Activated naive CD8-positive, alpha-beta T cell treated with anti-CD3 and anti-CD28 coated beads, Interleukin-2, amount 50 U/mL, for 24 hours (primary cell): ENCODE results near the gene ARHGAP42.

ENCODE experiments used
- ATAC-seq: fragments of 150-1000 bp; cut with Tn5 transposase; one replicate; pipeline ENCODE4 v1.10.0; 2021
- DNase-seq: peaks from one replicate; pipeline ENCODE4 v3.0.0; 2021
- H3K27ac Mint-ChIP-seq: one replicate; pipeline ENCODE4 v1.8.0; 2021; ENCODE audit warnings: mild to moderate bottlenecking, mixed read lengths
- H3K27me3 Mint-ChIP-seq: one replicate; pipeline ENCODE4 v1.8.0; 2021; ENCODE audit warnings: mixed read lengths
- H3K36me3 Mint-ChIP-seq: one replicate; pipeline ENCODE4 v1.8.0; 2021; ENCODE audit warnings: low read depth, mixed read lengths
- H3K4me1 Mint-ChIP-seq: one replicate; pipeline ENCODE4 v1.8.0; 2021; ENCODE audit warnings: mixed read lengths
- H3K4me3 Mint-ChIP-seq: one replicate; pipeline ENCODE4 v1.8.0; 2021; ENCODE audit warnings: mild to moderate bottlenecking, moderate library complexity, mixed read lengths
- H3K9me3 Mint-ChIP-seq: one replicate; pipeline ENCODE4 v1.8.0; 2021; ENCODE audit warnings: mixed read lengths

ARHGAP42 gene

DNA sequence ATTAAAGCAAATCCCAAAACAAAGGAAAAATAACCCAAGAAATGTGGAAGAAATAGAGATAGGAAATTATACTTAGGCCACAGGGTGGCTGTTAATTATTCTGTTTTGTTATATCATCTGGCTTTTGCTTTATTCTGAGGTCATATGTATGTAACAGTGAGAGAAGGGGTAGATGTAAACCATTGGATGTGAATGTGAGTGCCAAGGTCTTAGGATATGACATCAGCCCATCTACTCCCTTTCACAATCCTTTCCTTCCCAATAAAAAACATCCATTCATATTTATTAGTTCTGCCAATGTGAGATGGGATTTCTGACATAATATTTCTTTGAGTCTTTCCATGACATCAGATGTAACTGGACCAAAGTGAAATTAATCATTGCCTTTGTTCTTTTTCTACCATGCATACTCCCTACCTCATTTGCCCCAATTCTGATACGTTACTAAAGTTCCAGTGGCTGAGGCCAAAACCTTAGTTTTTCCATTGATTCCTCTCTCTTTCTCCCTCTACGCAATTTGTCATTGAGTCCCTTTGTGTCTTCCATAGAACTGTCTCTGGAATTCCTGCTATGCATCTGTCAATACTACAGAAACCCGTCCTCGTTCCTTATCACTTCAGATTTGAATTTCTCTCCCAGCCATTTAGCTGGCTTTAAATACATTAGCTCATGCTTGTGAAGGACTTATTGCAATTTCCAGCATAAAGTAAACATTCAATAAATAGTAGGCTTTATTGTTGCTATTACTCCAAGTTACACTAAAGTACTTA, 170.3 kb downstream of the ARHGAP42 start:
- no peak for ATAC-seq
- Mint-ChIP-seq H3K9me3 (no peaks in the 10 kb centered on the region), H3K27me3 (no peaks in the 10 kb centered on the region), H3K4me3 (no peak overlapping the region), H3K36me3 (no peaks in the 10 kb centered on the region), H3K4me1 (no peaks in the 10 kb centered on the region), H3K27ac (no peak overlapping the region)
- DNase-seq, result no peak

DNA sequence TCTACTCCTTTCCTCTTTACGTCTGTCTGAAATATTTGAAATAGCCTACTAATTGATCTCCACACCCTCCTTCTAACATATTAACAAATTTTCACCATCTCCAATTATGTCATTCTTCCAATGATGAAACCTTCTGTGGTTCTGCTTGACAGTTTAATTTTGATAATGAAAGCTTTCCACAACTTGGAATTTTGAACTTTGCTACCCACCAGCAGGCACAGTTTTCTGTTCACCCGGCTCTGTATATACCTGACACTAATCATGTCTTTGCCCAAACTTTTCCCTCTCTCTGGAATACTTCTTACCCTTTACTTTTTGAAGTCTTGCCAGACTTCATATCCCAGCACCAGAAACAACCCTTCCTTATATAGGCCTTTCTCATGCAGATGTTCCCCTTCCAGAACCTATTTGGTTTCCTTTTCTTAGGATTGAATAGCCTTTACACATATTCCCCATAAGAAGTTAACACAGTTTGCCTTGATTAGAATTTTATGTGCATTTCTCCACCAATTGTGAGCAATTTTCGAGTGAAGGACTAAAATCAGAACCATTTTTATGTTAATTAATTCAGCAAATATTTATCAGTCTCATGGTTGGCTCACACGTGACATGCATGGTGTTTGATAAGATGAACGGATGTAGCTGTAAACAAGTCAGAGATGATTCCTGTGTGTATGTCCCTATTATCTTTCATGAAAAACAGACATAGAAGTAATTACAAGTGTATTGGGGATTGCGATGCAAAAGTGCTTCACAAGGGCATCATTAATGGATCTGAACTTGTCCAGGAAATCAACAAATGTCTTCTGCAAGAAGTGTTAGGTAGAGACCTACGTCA, 173.4 kb downstream of the ARHGAP42 start:
- no peak for ATAC-seq

DNA sequence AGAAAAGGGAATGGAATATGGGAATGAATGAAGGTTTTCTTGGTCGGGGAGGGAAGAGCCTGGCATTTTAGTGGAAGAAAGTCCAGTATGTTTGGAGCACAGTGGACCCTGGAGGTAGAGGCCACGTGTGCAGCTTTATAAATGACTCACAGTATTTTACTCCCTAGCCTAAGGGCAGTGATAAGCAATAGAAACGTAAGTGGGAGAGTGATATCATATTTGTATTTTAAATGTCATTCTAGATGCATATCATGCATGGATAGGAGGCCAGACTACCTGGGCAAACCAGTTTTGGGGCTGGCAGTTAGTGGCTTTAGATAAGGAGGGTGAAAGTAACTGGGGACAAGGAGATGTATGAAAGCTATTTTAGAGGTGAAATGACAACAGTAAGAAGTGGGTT, 174.1 kb downstream of the ARHGAP42 start:
- Mint-ChIP-seq H3K27me3 (no peaks in the 10 kb centered on the region), H3K36me3 (no peaks in the 10 kb centered on the region), H3K9me3 (no peaks in the 10 kb centered on the region), H3K4me1 (peaks cover 2% of the 10 kb centered on the region), H3K4me3 (no peak overlapping the region), H3K27ac (no peak overlapping the region)
- ATAC-seq, result no peak
- DNase-seq, result no peak

More for the DNA sequence above, 173.4 kb downstream of the ARHGAP42 start:
- no peak for DNase-seq
- H3K27me3 Mint-ChIP-seq, result no peaks in the 10 kb centered on the region
- no peak overlapping the region for H3K4me3 Mint-ChIP-seq
- H3K27ac Mint-ChIP-seq, result no peak overlapping the region
- H3K36me3 Mint-ChIP-seq, result no peaks in the 10 kb centered on the region
- H3K4me1 Mint-ChIP-seq, result no peaks in the 10 kb centered on the region
- no peaks in the 10 kb centered on the region for H3K9me3 Mint-ChIP-seq

DNA sequence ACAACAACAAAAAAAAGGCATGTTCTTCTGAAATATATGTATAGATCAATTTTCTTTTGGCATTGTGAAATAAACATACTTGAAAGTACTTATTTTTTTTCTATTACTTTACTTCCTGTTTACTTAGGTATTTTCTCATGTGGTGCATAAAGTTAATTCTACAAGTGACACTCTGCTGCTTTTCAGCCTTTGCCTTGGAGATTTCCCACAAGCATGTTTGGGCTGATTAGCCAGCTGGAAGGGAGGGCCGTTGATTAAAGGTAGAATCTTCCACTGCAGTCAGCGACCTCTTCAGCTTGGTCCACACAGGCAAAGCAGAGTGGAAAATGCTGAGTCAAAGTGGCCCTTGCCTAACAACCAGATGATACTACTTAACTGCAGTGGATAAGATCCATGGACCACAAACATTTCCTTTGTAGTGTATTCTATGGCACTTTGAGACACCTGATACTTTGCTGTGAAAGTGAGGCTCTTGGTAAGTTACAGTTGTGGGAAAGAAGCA, 176.0 kb downstream of the ARHGAP42 start:
- H3K36me3 Mint-ChIP-seq, result no peaks in the 10 kb centered on the region
- H3K27ac Mint-ChIP-seq, result no peak overlapping the region
- H3K9me3 Mint-ChIP-seq, result no peaks in the 10 kb centered on the region
- no peaks in the 10 kb centered on the region for H3K27me3 Mint-ChIP-seq
- DNase-seq (no peak), ATAC-seq (no peak)
- H3K4me1 Mint-ChIP-seq, result peaks cover 2% of the 10 kb centered on the region
- H3K4me3 Mint-ChIP-seq, result no peak overlapping the region

GRCh38 chr11:100865443-100866065, 178.5 kb downstream of the ARHGAP42 start:
- H3K36me3 Mint-ChIP-seq, result no peaks in the 10 kb centered on the region
- no peak overlapping the region for H3K4me3 Mint-ChIP-seq
- peaks cover 2% of the 10 kb centered on the region for H3K4me1 Mint-ChIP-seq
- no peak overlapping the region for H3K27ac Mint-ChIP-seq
- H3K27me3 Mint-ChIP-seq, result no peaks in the 10 kb centered on the region
- ATAC-seq, result no peak
- no peaks in the 10 kb centered on the region for H3K9me3 Mint-ChIP-seq
- no peak for DNase-seq

DNA sequence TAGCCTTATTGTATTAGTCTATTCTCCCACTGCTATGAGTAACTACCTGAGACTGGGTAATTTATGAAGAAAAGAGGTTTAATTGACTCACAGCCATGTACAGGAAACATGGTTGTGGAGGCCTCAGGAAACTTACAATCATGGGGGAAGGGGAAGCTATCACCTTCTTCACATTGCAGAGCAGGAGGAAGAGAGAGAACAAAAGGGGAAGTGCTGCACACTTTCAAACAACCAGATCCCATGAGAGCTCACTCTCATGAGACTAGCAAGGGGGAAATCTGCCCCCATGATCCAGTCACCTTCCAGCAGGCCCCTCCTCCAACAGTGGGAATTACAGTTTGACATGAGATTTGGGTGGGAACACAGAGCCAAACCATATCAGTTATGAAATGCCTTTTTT, 179.4 kb downstream of the ARHGAP42 start:
- no peak for DNase-seq
- no peak for ATAC-seq
- H3K4me3 Mint-ChIP-seq, result no peak overlapping the region

GRCh38 chr11:100867606-100868005, 180.5 kb downstream of the ARHGAP42 start:
- no peak for ATAC-seq

More for the DNA sequence above, 179.4 kb downstream of the ARHGAP42 start:
- H3K27me3 Mint-ChIP-seq, result no peaks in the 10 kb centered on the region
- no peaks in the 10 kb centered on the region for H3K36me3 Mint-ChIP-seq
- H3K27ac Mint-ChIP-seq, result no peak overlapping the region
- no peaks in the 10 kb centered on the region for H3K9me3 Mint-ChIP-seq
- H3K4me1 Mint-ChIP-seq, result peaks cover 2% of the 10 kb centered on the region

DNA sequence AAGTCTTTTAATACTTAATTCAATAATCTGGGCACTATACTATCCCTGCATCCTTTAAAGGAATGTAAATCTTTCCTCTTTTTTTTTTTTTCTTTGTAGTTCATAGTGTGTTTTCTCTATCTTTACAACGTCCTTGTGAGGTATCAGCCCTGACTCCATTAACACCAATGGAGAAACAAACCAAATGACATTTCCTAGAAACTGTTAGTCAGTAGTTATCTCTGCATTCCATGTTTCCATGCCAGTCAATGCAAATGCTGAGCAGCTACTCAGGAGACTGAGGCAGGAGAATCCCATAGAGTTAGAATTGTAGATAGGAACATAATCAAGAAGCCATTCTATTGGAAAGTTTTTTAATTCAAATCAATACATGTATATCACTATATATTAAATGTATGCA, 182.2 kb downstream of the ARHGAP42 start:
- peaks cover 2% of the 10 kb centered on the region for H3K4me1 Mint-ChIP-seq
- ATAC-seq, result no peak
- no peaks in the 10 kb centered on the region for H3K9me3 Mint-ChIP-seq
- H3K4me3 Mint-ChIP-seq, result no peak overlapping the region
- no peaks in the 10 kb centered on the region for H3K36me3 Mint-ChIP-seq
- no peak for DNase-seq
- H3K27me3 Mint-ChIP-seq, result no peaks in the 10 kb centered on the region
- H3K27ac Mint-ChIP-seq, result no peak overlapping the region

More at GRCh38 chr11:100867606-100868005, 180.5 kb downstream of the ARHGAP42 start:
- DNase-seq, result no peak
- Mint-ChIP-seq H3K27ac (no peak overlapping the region), H3K4me3 (no peak overlapping the region), H3K9me3 (no peaks in the 10 kb centered on the region), H3K27me3 (no peaks in the 10 kb centered on the region), H3K36me3 (no peaks in the 10 kb centered on the region), H3K4me1 (peaks cover 2% of the 10 kb centered on the region)

DNA sequence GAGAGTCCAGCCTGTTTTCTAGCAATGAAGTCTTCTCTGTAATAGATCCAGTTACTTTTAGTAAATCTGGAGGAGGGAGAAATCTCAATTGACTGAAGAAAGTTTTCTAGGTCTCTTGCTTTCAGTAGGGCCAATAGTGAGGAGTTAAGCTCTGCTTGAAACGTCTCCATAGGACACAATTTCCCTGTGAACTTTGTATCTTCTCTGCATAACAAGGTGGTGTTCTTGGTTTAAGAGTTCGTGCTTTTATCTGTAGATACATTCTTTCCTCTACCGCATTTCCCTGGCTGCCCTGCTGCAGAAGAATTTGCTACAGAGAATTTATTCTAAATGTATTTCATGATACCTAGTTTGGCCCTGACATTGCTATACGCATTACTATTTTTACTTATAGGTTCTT, 183.1 kb downstream of the ARHGAP42 start:
- Mint-ChIP-seq H3K9me3 (no peaks in the 10 kb centered on the region), H3K27ac (no peak overlapping the region), H3K36me3 (no peaks in the 10 kb centered on the region), H3K4me1 (peaks cover 2% of the 10 kb centered on the region), H3K27me3 (no peaks in the 10 kb centered on the region), H3K4me3 (no peak overlapping the region)
- ATAC-seq (no peak), DNase-seq (no peak)

DNA sequence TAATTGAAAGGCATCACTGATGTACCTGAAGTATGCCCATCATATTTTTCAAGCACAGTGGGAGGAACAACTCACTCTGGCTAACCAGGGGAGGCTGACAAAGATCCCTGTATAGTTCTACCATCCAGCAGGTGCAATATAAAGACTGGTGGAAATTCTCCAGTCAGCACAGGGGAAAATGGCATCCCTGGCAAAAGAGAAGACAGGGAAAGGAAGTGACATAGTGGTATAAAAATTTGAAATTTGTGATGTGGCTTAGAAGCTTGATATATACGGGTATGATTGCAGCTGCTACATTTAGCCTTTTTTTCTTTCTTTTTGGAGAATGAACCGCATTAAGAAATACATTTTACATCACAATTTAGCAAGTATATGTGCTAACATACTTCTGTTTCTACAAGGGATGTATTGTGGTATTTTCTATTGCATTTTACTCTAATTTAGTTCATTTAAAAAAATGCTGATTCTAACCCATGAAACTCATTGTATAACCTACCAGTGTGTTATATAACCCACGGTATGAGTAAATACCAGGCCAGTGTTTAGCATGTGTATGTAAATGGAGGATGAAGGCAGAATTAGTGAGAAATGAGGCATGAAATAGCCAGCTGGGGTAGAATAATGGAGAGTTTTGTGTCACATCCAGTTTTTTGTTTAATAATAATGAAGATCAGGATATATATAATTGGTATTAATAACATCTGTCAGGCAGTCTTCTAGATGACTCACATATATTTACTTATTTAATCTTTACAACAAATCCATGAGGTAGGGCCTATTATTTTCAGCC, 186.1 kb downstream of the ARHGAP42 start:
- Mint-ChIP-seq H3K27ac (no peak overlapping the region), H3K4me3 (no peak overlapping the region), H3K9me3 (no peaks in the 10 kb centered on the region), H3K27me3 (no peaks in the 10 kb centered on the region), H3K4me1 (no peaks in the 10 kb centered on the region), H3K36me3 (no peaks in the 10 kb centered on the region)
- ATAC-seq (no peak), DNase-seq (no peak)

GRCh38 chr11:100874203-100874602, 187.1 kb downstream of the ARHGAP42 start:
- Mint-ChIP-seq H3K4me3 (no peak overlapping the region), H3K27ac (no peak overlapping the region), H3K27me3 (no peaks in the 10 kb centered on the region), H3K36me3 (no peaks in the 10 kb centered on the region), H3K4me1 (no peaks in the 10 kb centered on the region), H3K9me3 (no peaks in the 10 kb centered on the region)
- ATAC-seq (no peak), DNase-seq (no peak)

- DNase-seq (no peak), ATAC-seq (no peak)
- H3K4me1 Mint-ChIP-seq, result no peaks in the 10 kb centered on the region
- no peak overlapping the region for H3K4me3 Mint-ChIP-seq
- no peaks in the 10 kb centered on the region for H3K27me3 Mint-ChIP-seq
- H3K27ac Mint-ChIP-seq, result no peak overlapping the region
- peaks cover 5% of the 10 kb centered on the region for H3K9me3 Mint-ChIP-seq
- H3K36me3 Mint-ChIP-seq, result no peaks in the 10 kb centered on the region
Measured at GRCh38 chr11:100875521-100875869, 188.4 kb downstream of the ARHGAP42 start.

DNA sequence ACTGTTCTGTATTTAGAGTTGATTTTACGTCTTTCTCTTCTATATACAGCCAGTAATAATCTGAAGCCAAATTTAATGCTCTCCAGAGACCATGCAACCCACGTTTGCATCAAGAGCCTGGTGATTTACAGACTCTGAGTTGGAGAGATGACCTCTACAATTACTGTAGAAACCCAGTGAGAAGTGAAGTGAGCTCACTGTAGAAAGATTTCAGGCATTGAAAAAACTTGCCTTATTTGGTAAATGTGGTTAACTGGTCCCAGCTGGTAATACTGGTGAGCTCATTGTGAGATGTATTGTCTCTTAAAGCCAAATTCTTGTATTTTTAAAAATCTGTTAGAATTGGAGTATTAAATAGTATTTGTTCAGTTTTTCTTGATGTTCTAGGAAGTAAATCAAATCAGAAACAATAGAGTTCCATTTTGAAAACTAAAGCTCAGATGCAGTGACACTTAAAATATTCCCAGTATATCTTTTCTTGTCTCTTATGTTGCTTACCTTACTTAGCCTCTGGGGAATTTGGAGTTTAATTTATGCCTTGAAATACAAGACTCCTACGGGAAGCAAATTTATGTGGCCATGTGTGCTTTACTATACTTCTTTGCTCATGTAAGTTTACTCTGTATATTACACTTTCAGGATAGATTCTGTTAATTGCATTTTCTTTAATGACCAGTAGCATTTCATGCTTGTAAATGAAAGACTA, 189.9 kb downstream of the ARHGAP42 start:
- H3K36me3 Mint-ChIP-seq, result no peaks in the 10 kb centered on the region
- H3K27ac Mint-ChIP-seq, result no peak overlapping the region
- no peak for ATAC-seq
- no peak for DNase-seq
- no peaks in the 10 kb centered on the region for H3K27me3 Mint-ChIP-seq
- no peaks in the 10 kb centered on the region for H3K4me1 Mint-ChIP-seq
- H3K4me3 Mint-ChIP-seq, result no peak overlapping the region
- H3K9me3 Mint-ChIP-seq, result peaks cover 18% of the 10 kb centered on the region

- ATAC-seq, result no peak
- H3K27ac Mint-ChIP-seq, result no peak overlapping the region
- H3K4me1 Mint-ChIP-seq, result no peaks in the 10 kb centered on the region
- no peaks in the 10 kb centered on the region for H3K27me3 Mint-ChIP-seq
- no peak overlapping the region for H3K4me3 Mint-ChIP-seq
- peaks cover 27% of the 10 kb centered on the region for H3K9me3 Mint-ChIP-seq
- no peaks in the 10 kb centered on the region for H3K36me3 Mint-ChIP-seq
- no peak for DNase-seq
Measured at GRCh38 chr11:100878474-100878873, 191.4 kb downstream of the ARHGAP42 start.
